GM10266 (cell line): ENCODE results near the gene ATG4C.

Source experiments
- DNase-seq: peaks from one replicate; pipeline ENCODE4 v3.0.0; 2012; ENCODE audit errors: extremely low spot score
- CTCF ChIP-seq: IDR thresholded peaks from 2 replicates; pipeline ENCODE4 v1.5.1; 2012; ENCODE audit warnings: mild to moderate bottlenecking, low read depth; ENCODE audit not compliant: control insufficient read depth, insufficient read depth; ENCODE audit errors: missing control alignments

The ATG4C gene

GRCh38 chr1:62870148-62870547 is 86.2 kb downstream of the ATG4C start:
- DNase-seq, result no peak
- TF ChIP-seq CTCF, result no peak

DNA sequence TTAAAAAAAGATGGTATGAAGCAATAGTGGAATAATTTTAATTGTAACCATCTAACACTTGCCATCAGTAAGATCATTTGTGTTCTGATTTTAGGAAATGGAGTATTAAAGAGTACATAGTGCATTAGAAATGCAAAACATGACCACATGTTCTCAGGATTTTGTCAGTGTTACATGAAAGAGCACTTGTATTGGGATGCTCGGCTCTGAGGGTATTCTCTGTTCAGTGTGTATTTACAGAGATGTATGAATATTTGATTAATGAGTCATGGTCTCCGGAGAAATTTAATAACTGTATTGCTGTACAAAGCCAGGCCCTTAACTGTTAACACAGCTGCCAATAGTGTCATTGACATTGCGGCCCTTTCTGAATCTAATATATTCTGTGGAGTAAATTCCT is 91.7 kb downstream of the ATG4C start:
- no peak for DNase-seq
- no peak for TF ChIP-seq CTCF

DNA sequence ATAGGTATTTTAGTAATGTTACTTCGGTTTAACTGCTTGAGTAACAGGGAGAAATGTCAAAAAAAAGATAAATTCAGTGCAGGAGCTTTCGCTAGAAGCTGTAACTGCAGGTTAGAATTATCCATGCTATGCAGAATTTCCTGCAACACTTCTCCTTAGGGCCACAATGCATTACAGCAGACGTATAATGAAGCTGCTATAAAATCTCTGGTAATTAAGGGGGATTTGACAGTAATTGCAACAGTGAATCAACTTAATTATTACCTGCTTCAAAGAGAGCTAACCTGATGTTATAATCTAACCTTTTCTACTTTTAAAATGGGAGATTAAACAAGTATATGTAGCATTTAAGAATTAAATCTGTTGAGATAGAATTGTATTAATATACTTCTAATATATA is 92.6 kb downstream of the ATG4C start:
- TF ChIP-seq CTCF, result no peak
- no peak for DNase-seq

- no peak for TF ChIP-seq CTCF
- DNase-seq, result no peak
Measured at GRCh38 chr1:62877579-62877978, 93.6 kb downstream of the ATG4C start.

- DNase-seq, result no peak
- TF ChIP-seq CTCF, result no peak
Measured at GRCh38 chr1:62879962-62880361, 96.0 kb downstream of the ATG4C start.

- TF ChIP-seq CTCF, result no peak
- no peak for DNase-seq
Measured at GRCh38 chr1:62882201-62883104, 98.5 kb downstream of the ATG4C start.

DNA sequence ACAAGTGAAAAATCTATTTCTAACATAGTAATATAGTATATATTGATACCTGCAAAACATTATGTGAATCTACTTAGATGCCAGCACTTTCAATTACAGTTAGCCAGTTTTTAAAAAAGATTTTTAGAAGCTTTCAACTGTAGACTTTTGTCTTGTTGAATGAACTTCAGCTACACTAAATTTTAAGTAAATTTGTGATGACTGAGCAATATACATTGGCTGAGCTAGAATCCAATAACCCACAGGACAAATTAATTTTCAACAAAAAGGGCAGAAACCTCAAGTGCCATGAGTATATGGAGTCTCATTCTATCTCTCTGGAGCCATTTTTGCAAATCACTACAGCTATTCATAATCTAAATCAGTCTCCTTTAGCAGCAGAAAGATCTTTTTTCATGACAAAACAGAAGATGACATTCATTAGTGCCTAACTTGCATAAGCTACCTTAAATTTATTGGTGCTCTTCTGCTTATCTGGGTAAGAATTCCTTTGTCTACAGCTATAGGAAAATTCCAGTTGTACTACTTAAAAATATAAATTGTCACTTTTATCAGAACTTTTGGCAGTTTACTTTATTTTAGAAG is 100.3 kb downstream of the ATG4C start:
- DNase-seq, result no peak
- TF ChIP-seq CTCF, result no peak
